IMR-90 (cell line): ENCODE data around the gene DOCK4. TPM values are rescaled to one million over a fixed set of nuclear protein-coding genes. Genes with fewer than 3 reads are reported as not detected.

Experiments used
- ATAC-seq: fragments of 200-7000 bp; cut with Tn5 transposase; 2 replicates; pipeline ENCODE4 v1.9.1; 2020; ENCODE audit warnings: low read depth, mild to moderate bottlenecking, moderate library complexity
- BruUV-seq: library from RNA; stranded (reverse); fragments of 400-500 nt; replicated peaks from 2 replicates; lab custom pipeline; 2021; lab: Mats Ljungman, UMichigan
- CTCF ChIA-PET: fragments of 300-600 bp; formaldehyde crosslinking; extraction: SDS; loops from one replicate; lab custom pipeline; 2021; ENCODE audit warnings: antibody characterized with exemption; lab: Yijun Ruan, JAX
- POLR2A ChIA-PET: fragments of 300-600 bp; sonication (Branson Sonifier 250); formaldehyde crosslinking; loops from one replicate; lab custom pipeline; 2022; ENCODE audit warnings: antibody characterized with exemption; ENCODE audit not compliant: unreplicated experiment; lab: Charles Lee
- DNase-seq: peaks from one replicate; pipeline ENCODE4 v3.0.0; 2013
- H2AFZ ChIP-seq: replicated peaks from 2 replicates; pipeline ENCODE3; 2013; ENCODE audit warnings: low read length, mild to moderate bottlenecking; ENCODE audit not compliant: poor library complexity
- H2AK5ac ChIP-seq: 2 replicates; pipeline ENCODE4 v1.6.1; 2013; ENCODE audit warnings: low read depth, low read length, inconsistent platforms
- H2AK9ac ChIP-seq: replicated peaks from 2 replicates; pipeline ENCODE3; 2013; ENCODE audit warnings: mild to moderate bottlenecking, low read depth, low read length, moderate library complexity; ENCODE audit not compliant: poor library complexity
- H2BK120ac ChIP-seq: 2 replicates; pipeline ENCODE4 v1.6.1; 2013; ENCODE audit warnings: low read depth, low read length, inconsistent platforms
- H2BK15ac ChIP-seq: 3 replicates; pipeline ENCODE4 v1.6.1; 2013; ENCODE audit warnings: low read depth, low read length, inconsistent platforms
- H2BK20ac ChIP-seq: 2 replicates; pipeline ENCODE4 v1.6.1; 2013; ENCODE audit warnings: low read depth, mild to moderate bottlenecking, inconsistent platforms, low read length, moderate library complexity
- H2BK5ac ChIP-seq: 2 replicates; pipeline ENCODE4 v1.6.1; 2013; ENCODE audit warnings: mild to moderate bottlenecking, low read depth, low read length, inconsistent platforms; ENCODE audit not compliant: poor library complexity, severe bottlenecking
- H3K14ac ChIP-seq: replicated peaks from 2 replicates; pipeline ENCODE4 v1.6.1; 2013; ENCODE audit warnings: low read depth, low read length, inconsistent platforms
- H3K18ac ChIP-seq: 2 replicates; pipeline ENCODE4 v1.6.1; 2013; ENCODE audit warnings: low read depth, low read length, control low read depth
- H3K23ac ChIP-seq: 2 replicates; pipeline ENCODE4 v1.6.1; 2013; ENCODE audit warnings: low read depth, low read length, inconsistent platforms
- H3K27ac ChIP-seq: 2 replicates; pipeline ENCODE4 v1.5.1; 2013; ENCODE audit warnings: mild to moderate bottlenecking, control low read depth, low read length; ENCODE audit not compliant: insufficient read depth
- H3K27me3 ChIP-seq: 2 replicates; pipeline ENCODE4 v1.6.1; 2013; ENCODE audit warnings: low read length; ENCODE audit not compliant: control insufficient read depth, insufficient read depth
- H3K36me3 ChIP-seq: 2 replicates; pipeline ENCODE4 v1.6.1; 2013; ENCODE audit warnings: low read length, mixed read lengths; ENCODE audit not compliant: control insufficient read depth, insufficient read depth
- H3K4ac ChIP-seq: 2 replicates; pipeline ENCODE4 v1.6.1; 2013; ENCODE audit warnings: low read depth, low read length, inconsistent platforms
- H3K4me1 ChIP-seq: 2 replicates; pipeline ENCODE4 v1.6.1; 2013; ENCODE audit warnings: low read length, mixed read lengths; ENCODE audit not compliant: control insufficient read depth, insufficient read depth
- H3K4me2 ChIP-seq: 2 replicates; pipeline ENCODE4 v1.6.1; 2013; ENCODE audit warnings: low read depth, mild to moderate bottlenecking, control low read depth, low read length, moderate library complexity
- H3K4me3 ChIP-seq: 2 replicates; pipeline ENCODE4 v1.5.1; 2013; ENCODE audit warnings: low read depth, mild to moderate bottlenecking, control low read depth, low read length, moderate library complexity; ENCODE audit not compliant: insufficient read depth
- H3K56ac ChIP-seq: 2 replicates; pipeline ENCODE4 v1.6.1; 2013; ENCODE audit warnings: low read length, inconsistent platforms; ENCODE audit not compliant: insufficient read depth; ENCODE audit errors: extremely low read depth
- H3K79me1 ChIP-seq, 2 experiments: 2 replicates each; pipeline ENCODE4 v1.6.1; 2013; ENCODE audit warnings: low read length in 2 of 2, inconsistent platforms in 1 of 2, low read depth in 1 of 2
- H3K9ac ChIP-seq: 2 replicates; pipeline ENCODE4 v1.6.1; 2013; ENCODE audit warnings: low read depth, low read length, control low read depth
- H3K9me1 ChIP-seq: 2 replicates; pipeline ENCODE4 v1.6.1; 2013; ENCODE audit warnings: low read length, inconsistent platforms; ENCODE audit not compliant: insufficient read depth
- H3K9me3 ChIP-seq: 2 replicates; pipeline ENCODE4 v1.6.1; 2013; ENCODE audit warnings: low read length; ENCODE audit not compliant: control insufficient read depth, insufficient read depth
- H4K20me1 ChIP-seq: 2 replicates; pipeline ENCODE4 v1.6.1; 2013; ENCODE audit warnings: low read length, inconsistent platforms; ENCODE audit not compliant: insufficient read depth
- H4K5ac ChIP-seq: 2 replicates; pipeline ENCODE4 v1.6.1; 2013; ENCODE audit warnings: mild to moderate bottlenecking, low read depth, low read length, control low read depth
- H4K8ac ChIP-seq, 2 experiments: 2 replicates each; pipeline ENCODE4 v1.6.1; 2013; ENCODE audit warnings: low read depth in 2 of 2, low read length in 2 of 2, control low read depth in 1 of 2, inconsistent platforms in 1 of 2
- H4K91ac ChIP-seq: 2 replicates; pipeline ENCODE4 v1.6.1; 2013; ENCODE audit warnings: low read depth, low read length, inconsistent platforms; ENCODE audit not compliant: insufficient read depth
- BHLHE40 ChIP-seq: fragments of 150-350 bp; IDR thresholded peaks from 2 replicates; pipeline ENCODE4 v1.6.1; 2016; ENCODE audit warnings: mild to moderate bottlenecking, low read depth, low read length
- CEBPB ChIP-seq: IDR thresholded peaks from 2 replicates; pipeline ENCODE4 v1.6.1; 2012; ENCODE audit warnings: low read depth, low read length, improper control_type of control experiment
- CHD1 ChIP-seq: IDR thresholded peaks from 2 replicates; pipeline ENCODE4 v1.6.1; 2012; ENCODE audit warnings: low read depth, low read length, improper control_type of control experiment
- MXI1 ChIP-seq: IDR thresholded peaks from 2 replicates; pipeline ENCODE4 v1.6.1; 2012; ENCODE audit warnings: low read depth, mild to moderate bottlenecking, low read length, moderate library complexity, borderline replicate concordance
- NFE2L2 ChIP-seq: fragments of 150-350 bp; IDR thresholded peaks from 2 replicates; pipeline ENCODE4 v1.6.1; 2016; ENCODE audit warnings: low read depth, mild to moderate bottlenecking, low read length
- POLR2A ChIP-seq: IDR thresholded peaks from 2 replicates; pipeline ENCODE4 v1.6.1; 2012; ENCODE audit warnings: mild to moderate bottlenecking, low read depth, low read length
- SMC3 ChIP-seq: fragments of 150-350 bp; IDR thresholded peaks from 2 replicates; pipeline ENCODE4 v1.6.1; 2016; ENCODE audit warnings: low read depth, mild to moderate bottlenecking, antibody characterized with exemption, low read length, moderate library complexity
- dilution Hi-C: fragments of 300-500 bp; cut with HindIII; formaldehyde crosslinking; loops from one replicate; pipeline ENCODE4 v1.14.3; 2018; ENCODE audit warnings: low sequenced_read_pairs; ENCODE audit not compliant: unreplicated experiment
- in situ Hi-C: fragments of 300-500 bp; cut with MboI; formaldehyde crosslinking; loops from 3 replicates; pipeline ENCODE4 v1.14.3; 2019; ENCODE audit warnings: low sequenced_read_pairs, inconsistent platforms, mixed read lengths
- intact Hi-C: fragments of 100-400 bp; cut with micrococcal nuclease; formaldehyde crosslinking; loops from 2 replicates; pipeline ENCODE4 v1.10.0; 2022
- polyA plus RNA-seq, 3 experiments: library from polyadenylated mRNA; depleted of rRNA; stranded (reverse); fragments of >200 nt; gene quantifications; 2 replicates each; pipeline ENCODE4 v1.2.3, GENCODE V29; 2012; ENCODE audit warnings: low replicate concordance in 1 of 3
- total RNA-seq: library from RNA; depleted of rRNA; stranded (reverse); fragments of >200 nt; gene quantifications from 2 replicates; pipeline ENCODE4 v1.2.3, GENCODE V29; 2012
- TF ChIP-seq, protein P1 (sequence below): conservative IDR thresholded peaks from 2 replicates; pipeline ENCODE4 v1.5.1; 2012; ENCODE audit warnings: mild to moderate bottlenecking, low read depth, low read length, improper control_type of control experiment

The DOCK4 gene
- total and polyA plus RNA-seq, 2 of the 4 experiments (the other 2 are of a cell fraction): 4.4 to 12.2 TPM

DNA sequence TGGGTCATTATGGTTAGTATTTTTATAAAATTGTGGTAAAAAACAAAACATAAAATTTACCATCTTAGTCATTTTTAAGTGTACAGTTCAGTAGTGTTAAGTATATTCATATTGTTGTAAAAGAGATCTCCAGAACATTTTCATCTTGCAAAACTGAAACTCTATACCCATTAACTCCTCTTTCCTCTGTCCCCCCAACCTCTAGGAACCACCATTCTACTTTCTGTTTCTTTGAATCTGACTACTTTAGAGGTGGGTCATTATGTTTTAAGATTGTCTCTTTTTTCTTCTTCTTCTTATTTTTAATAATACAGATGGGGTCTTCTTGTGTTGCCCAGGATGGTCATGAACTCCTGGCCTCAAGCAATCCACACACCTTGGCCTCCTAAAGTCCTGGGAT, 84.1 kb downstream of the DOCK4 start:
- no peak overlapping the region for H3K56ac ChIP-seq
- BruUV-seq: no TSS peak
- no peak overlapping the region for H2AFZ ChIP-seq
- TF ChIP-seq CHD1: no peak
- TF ChIP-seq, protein P1, sequence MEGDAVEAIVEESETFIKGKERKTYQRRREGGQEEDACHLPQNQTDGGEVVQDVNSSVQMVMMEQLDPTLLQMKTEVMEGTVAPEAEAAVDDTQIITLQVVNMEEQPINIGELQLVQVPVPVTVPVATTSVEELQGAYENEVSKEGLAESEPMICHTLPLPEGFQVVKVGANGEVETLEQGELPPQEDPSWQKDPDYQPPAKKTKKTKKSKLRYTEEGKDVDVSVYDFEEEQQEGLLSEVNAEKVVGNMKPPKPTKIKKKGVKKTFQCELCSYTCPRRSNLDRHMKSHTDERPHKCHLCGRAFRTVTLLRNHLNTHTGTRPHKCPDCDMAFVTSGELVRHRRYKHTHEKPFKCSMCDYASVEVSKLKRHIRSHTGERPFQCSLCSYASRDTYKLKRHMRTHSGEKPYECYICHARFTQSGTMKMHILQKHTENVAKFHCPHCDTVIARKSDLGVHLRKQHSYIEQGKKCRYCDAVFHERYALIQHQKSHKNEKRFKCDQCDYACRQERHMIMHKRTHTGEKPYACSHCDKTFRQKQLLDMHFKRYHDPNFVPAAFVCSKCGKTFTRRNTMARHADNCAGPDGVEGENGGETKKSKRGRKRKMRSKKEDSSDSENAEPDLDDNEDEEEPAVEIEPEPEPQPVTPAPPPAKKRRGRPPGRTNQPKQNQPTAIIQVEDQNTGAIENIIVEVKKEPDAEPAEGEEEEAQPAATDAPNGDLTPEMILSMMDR: no peak
- TF ChIP-seq MXI1: no peak
- TF ChIP-seq BHLHE40: no peak
- no peak for TF ChIP-seq POLR2A
- TF ChIP-seq SMC3: no peak
- TF ChIP-seq NFE2L2: no peak
- no peak for TF ChIP-seq CEBPB
- POLR2A ChIA-PET: no interaction called here
- DNase-seq: no peak
- H2AK9ac ChIP-seq: no peak overlapping the region
- in situ Hi-C loops: no loop called here
- CTCF ChIA-PET: no interaction called here
- H3K4me2 ChIP-seq: no peak overlapping the region
- no peak overlapping the region for H2BK20ac ChIP-seq
- no peak overlapping the region for H3K14ac ChIP-seq
- no peak for ATAC-seq
- no peak overlapping the region for H2BK15ac ChIP-seq
- no peaks in the 10 kb centered on the region for H3K27me3 ChIP-seq
- no peaks in the 10 kb centered on the region for H3K36me3 ChIP-seq
- no peak overlapping the region for H2BK5ac ChIP-seq
- intact Hi-C loops: no loop called here
- no peaks in the 10 kb centered on the region for H3K9me3 ChIP-seq
- no peak overlapping the region for H3K9ac ChIP-seq
- no peak overlapping the region for H4K8ac ChIP-seq
- H3K79me1 ChIP-seq: peaks cover 3 to 13% of the 10 kb centered on the region in 2 experiments; a peak in 3 of 4 replicates
- no peak overlapping the region for H3K18ac ChIP-seq
- no peak overlapping the region for H3K4me3 ChIP-seq
- H4K20me1 ChIP-seq: no peaks in the 10 kb centered on the region
- dilution Hi-C loops: no loop called here
- no peak overlapping the region for H4K5ac ChIP-seq
- no peak overlapping the region for H2BK120ac ChIP-seq
- H3K27ac ChIP-seq: no peak overlapping the region
- no peak overlapping the region for H3K23ac ChIP-seq
- no peaks in the 10 kb centered on the region for H3K9me1 ChIP-seq
- H2AK5ac ChIP-seq: no peak overlapping the region
- no peak overlapping the region for H3K4ac ChIP-seq
- H3K4me1 ChIP-seq: peaks cover 3% of the 10 kb centered on the region; the same call in 1 of the 2 replicates
- H4K91ac ChIP-seq: no peak overlapping the region
